GM21576 (cell line): ENCODE data around the gene KCNQ1OT1.

Experiments used
- ATAC-seq: cut with Tn5 transposase; IDR thresholded peaks from one replicate; pipeline ENCODE4 v1.9.1; 2021; ENCODE audit warnings: mild to moderate bottlenecking, moderate library complexity; ENCODE audit not compliant: unreplicated experiment

The KCNQ1OT1 gene

DNA sequence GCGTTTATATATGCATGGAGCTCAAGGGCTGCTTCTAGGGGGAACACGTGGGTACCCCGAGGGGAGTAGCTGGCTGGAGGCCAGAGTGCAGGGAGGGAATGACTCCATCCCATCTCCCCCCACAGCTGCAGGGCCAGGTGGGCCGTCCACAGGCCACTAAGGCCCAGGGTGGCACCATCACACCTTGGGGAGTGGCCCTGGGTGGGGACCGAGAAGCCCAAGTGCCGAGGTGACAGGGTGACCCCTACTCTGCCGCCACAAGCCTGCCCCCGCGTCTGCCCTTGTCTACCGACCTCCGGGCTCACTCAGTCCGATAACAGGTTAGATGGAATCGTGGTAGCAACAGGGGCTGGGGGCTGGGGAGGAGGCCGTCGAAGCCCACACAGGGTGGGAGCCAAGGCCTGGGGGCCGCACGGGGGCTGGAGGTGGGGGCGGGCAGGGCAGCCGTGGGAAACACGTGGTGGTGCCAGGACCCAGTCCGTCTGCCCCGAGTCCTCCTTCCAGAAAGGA, 125.7 kb downstream of the KCNQ1OT1 start:
- ATAC-seq = no peak

DNA sequence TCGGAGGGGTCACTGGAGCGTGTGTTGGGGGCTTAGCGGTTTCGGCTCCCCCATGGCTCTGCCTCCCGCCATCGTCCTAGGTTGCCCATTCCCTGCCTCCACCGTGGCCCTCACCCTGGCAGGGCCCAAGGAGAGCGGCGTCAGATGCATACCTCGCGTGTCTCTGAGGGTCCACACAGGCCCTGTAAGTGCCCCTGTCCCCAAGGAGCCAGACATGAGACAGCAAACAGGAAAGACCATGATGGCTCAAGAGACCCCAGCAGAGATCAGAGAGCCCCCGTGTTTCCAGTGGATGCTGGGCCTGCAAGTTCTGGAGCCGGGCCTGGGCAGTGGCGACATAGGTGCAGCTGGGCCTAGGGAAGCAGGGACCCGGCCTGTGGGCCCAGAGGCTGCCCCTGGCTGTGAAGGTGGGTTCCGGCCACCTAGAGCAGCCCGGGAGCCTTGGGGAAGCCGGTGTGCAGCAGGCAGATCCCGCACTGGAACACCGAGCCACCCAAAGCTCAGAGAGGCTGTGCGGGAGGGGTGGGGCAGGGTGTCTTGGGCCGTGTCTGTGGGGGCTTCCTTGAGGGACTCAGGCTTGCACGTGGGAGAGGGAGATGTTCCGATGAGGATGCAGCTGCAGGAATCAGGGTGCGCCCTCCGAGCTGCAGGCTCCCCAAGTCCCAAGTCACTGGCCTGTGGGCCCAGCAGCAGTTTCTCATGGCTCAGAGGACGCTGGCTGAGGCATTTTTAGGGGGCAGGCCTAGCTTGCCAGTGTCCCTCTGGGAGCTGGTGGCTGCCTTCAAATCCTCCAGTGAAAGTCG, 126.4 kb downstream of the KCNQ1OT1 start:
- ATAC-seq = no peak

DNA sequence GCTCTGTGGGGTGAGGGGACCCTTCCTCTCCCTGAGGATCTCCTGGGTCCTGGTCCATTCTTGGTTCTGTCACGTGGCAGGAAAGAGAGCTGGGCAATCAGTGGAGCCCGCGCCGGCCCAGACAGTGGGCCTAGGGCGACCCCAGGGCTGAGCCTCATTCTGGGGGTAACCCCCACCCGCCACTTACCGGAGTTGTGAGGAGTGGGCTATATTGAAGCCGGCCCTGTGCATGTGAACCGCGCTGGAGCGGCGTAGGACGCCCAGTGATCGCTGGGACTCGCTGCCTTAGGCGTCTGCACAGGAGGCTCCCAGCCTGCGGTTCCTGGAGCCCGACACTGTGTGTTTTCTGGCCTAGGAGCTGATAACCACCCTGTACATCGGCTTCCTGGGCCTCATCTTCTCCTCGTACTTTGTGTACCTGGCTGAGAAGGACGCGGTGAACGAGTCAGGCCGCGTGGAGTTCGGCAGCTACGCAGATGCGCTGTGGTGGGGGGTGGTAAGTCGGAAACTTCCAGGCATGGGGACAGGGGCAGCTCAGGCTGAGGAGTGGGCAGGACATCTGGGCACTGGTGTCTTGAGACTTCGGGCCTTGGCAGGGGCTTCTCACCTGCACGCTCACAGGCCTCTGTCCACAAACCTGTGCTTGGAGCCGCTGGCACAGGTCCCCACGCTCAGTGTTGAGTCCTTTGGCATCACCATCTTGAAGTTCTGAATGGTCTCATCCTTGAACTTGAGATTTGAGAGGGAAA, 127.1 kb downstream of the KCNQ1OT1 start:
- no peak for ATAC-seq

GRCh38 chr11:2571598-2572281, 128.1 kb downstream of the KCNQ1OT1 start:
- ATAC-seq = no peak

DNA sequence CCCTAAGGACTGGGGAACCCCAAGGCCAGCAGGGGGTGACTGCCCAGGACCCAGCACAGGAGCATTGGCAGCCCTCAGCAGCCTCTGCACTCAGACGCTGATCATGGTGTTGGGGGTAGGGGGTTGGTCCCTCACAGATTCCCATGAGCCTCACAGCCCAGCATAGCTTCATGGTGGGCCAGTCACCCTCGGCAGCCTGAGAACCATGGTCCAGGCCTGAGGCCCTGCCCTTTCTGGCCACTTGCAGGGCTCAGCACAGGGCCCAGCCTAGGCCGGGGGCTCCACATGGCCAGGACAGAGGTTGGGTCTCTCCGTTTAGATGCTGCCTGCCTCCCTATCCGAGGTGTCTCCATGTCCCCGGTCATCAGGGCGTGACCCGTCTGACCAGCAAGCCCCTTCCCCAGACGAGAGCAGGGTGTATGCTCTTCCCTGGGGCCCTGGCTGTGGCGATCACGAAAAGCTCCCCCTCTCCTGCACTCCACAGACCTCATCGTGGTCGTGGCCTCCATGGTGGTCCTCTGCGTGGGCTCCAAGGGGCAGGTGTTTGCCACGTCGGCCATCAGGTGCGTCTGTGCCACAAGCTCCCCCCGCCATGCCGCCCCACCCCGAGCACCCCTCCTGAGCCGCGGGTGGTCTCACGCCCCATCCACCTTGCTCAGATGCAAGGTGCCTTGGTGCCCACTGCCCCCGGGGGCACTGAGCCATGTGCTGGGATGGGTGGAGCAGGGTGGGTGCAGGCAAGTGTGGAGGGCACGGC, 128.8 kb downstream of the KCNQ1OT1 start:
- no peak for ATAC-seq

DNA sequence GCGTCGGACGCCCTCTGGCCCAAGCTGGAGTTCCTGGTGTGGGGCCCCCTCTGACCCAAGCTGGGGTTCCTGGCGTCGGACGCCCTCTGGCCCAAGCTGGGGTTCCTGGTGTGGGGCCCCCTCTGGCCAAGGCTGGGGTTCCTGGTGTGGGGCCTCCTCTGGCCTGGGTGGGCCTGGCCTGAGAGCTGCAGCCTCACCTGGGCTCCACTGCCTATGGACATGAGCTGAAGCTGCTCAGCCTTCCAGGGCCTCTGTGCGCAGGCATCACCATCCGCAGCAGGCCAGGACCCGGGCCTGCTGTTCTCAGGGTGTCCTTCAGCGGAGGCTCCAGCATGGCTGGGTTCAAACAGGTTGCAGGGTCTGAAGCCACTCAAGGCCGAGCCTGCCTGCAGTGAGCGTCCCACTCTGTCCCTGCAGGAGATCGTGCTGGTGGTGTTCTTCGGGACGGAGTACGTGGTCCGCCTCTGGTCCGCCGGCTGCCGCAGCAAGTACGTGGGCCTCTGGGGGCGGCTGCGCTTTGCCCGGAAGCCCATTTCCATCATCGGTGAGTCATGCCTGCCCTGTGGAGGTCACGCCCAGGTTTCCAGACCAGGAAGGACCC, 129.5 kb downstream of the KCNQ1OT1 start:
- no peak for ATAC-seq

DNA sequence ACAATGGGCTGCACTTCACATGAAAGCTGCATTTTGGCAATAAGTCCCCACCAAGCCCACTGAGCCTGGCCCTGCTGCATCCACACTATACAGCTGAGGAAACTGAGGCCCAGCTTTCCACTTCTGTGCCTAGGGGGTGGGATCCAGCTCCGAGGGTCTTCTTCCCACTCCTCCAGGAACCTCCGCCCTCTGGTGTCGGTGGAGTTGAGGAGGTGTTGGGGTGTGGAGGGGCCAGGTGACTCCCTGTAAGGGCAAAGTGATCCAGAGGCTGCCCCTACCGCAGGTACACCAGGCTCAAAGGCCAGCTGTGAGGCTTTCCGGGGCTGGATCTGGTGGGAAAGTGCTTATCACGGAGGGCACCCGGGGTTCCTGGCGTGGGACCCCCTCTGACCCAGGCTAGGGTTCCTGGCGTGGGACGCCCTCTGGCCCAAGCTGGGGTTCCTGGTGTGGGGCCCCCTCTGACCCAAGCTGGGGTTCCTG, 130.0 kb downstream of the KCNQ1OT1 start:
- ATAC-seq = no peak

- ATAC-seq = no peak
These were observed 130.5 kb downstream of the KCNQ1OT1 start for GRCh38 chr11:2569321-2569721.

GRCh38 chr11:2567026-2567671, 132.6 kb downstream of the KCNQ1OT1 start:
- no peak for ATAC-seq

GRCh38 chr11:2566223-2567025, 133.4 kb downstream of the KCNQ1OT1 start:
- ATAC-seq = no peak

DNA sequence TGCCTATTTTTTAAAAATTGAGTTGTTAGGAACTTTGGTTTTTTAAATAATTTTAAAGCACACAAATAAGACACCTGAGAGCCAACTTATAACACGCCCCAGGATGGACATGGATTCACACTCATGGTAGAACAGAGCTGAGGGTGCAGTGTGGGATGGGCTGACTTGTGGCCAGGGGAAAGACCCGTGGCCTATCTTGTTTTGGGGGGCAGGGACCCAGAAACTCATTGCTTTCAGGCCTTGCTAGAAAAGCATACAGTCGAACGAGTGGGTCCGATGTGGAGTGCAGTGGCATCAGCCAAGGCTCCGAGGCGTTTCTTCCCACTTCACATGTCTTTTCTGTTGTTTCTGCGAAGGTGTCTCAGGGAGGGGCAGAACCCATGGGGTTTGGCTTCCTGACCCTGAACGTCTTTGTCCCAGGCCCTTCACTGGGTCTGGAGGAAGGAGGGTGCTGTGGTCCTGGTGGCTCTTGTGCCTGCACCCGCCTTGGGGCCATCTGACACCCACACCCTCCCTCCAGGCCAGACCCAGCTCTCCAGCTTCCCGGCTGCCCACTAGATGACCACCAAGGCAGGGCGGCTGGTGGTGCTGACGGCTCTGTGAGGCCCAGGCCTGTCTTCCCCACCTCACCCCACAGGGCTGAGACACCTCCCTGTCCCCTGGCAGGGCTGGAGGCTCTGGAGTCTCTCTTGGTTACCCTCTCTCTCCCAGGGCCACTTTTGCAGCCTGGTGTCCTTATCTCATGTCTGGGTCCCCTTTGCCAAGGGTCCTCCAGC, 134.2 kb downstream of the KCNQ1OT1 start:
- no peak for ATAC-seq

DNA sequence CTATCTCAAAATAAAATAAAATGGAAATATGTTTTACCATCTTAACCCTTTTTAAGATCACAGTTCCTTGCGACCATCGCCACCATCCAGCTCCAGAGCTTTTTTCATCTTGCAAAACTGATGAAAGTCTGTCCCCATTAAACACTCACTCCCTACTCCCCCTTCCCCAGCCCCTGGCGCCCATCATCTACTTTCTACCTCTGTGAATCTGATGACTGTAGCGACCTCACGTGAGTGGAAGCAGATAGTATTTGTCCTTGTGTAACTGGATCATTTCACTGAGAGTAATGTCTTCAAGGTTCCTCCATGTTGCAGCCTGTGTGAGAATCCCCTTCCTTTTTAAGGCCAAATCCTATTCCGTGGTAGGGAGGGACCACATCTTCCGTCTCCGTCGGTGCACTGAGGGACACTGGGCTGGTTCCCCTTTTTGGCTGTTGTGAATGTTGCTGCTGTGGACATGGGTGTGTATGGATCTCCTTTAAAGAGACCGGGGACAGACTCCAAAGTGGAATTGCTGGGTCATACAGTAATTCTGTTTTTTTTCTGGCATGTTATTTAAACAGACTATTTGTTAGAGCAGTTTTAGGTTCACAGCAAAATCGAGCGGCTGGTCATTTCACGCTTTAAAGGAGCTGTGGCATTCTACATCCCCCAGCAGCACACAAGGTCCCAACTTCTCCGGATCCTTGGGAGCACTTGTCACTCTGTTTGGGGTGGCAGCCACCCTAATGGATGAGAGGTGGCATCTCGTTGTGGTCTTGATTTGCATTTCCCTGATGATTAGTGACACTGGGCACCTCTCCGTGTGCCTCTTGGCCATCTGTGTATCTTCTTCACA, 135.0 kb downstream of the KCNQ1OT1 start:
- ATAC-seq = no peak

- no peak for ATAC-seq
These were observed 135.7 kb downstream of the KCNQ1OT1 start for GRCh38 chr11:2564008-2564530.

GRCh38 chr11:2563213-2564007, 136.4 kb downstream of the KCNQ1OT1 start:
- no peak for ATAC-seq

- ATAC-seq = no peak
These were observed 136.9 kb downstream of the KCNQ1OT1 start for GRCh38 chr11:2562890-2563212.
